Endothelial cell of umbilical vein (primary cell): ENCODE measurements around the gene R3HDM2. TPM values are rescaled to one million over a fixed set of nuclear protein-coding genes. Genes with fewer than 3 reads are reported as not detected.

Source experiments
- BruUV-seq: library from RNA; stranded (reverse); fragments of 400-500 nt; replicated peaks from 2 replicates; lab custom pipeline; 2021; lab: Mats Ljungman, UMichigan
- CTCF ChIA-PET: fragments of 300-600, 350-600 bp; sonication (Branson Sonifier 250); formaldehyde crosslinking; loops from one replicate; lab custom pipeline; 2021; ENCODE audit warnings: antibody characterized with exemption, inconsistent platforms; lab: Charles Lee
- POLR2A ChIA-PET: fragments of 300-600, 350-600 bp; sonication (Branson Sonifier 250); formaldehyde crosslinking; loops from one replicate; lab custom pipeline; 2021; ENCODE audit warnings: antibody characterized with exemption, inconsistent platforms; lab: Charles Lee
- DNase-seq: peaks from one replicate; pipeline ENCODE4 v3.0.0-alpha.2; 2011; ENCODE audit warnings: low read depth, low spot score
- FAIRE-seq: peaks from 2 replicates; lab custom pipeline; 2011; peaks lifted over from hg19 to GRCh38; lab: Jason Lieb, UNC
- H2AFZ ChIP-seq: 2 replicates; pipeline ENCODE4 v1.6.0; 2012; ENCODE audit warnings: low read depth, low read length, control low read depth, inconsistent platforms
- H3K27ac ChIP-seq: 2 replicates; pipeline ENCODE4 v1.5.1; 2011; ENCODE audit warnings: low read depth, mild to moderate bottlenecking, control low read depth, low read length, moderate library complexity; ENCODE audit not compliant: insufficient read depth
- H3K27me3 ChIP-seq, 2 experiments: 2 replicates each; pipeline versions ENCODE4 v1.6.0 to v1.6.1; 2011; ENCODE audit warnings: low read length in 2 of 2, mixed read lengths in 1 of 2; ENCODE audit not compliant: control insufficient read depth in 2 of 2, insufficient read depth in 2 of 2
- H3K36me3 ChIP-seq, 2 experiments: 2 replicates in 1 of 2; 3 replicates in 1 of 2; pipeline ENCODE4 v1.5.1; 2011; ENCODE audit warnings: low read length in 2 of 2, mild to moderate bottlenecking in 1 of 2, moderate library complexity in 1 of 2; ENCODE audit not compliant: control insufficient read depth in 2 of 2, insufficient read depth in 2 of 2; ENCODE audit errors: extremely low read depth in 1 of 2
- H3K4me1 ChIP-seq: 3 replicates; pipeline ENCODE4 v1.5.1; 2011; ENCODE audit warnings: mild to moderate bottlenecking, low read length; ENCODE audit not compliant: control insufficient read depth, insufficient read depth; ENCODE audit errors: extremely low read depth
- H3K4me2 ChIP-seq: 2 replicates; pipeline ENCODE4 v1.6.1; 2011; ENCODE audit warnings: low read length, control low read depth, mixed read lengths; ENCODE audit not compliant: insufficient read depth
- H3K4me3 ChIP-seq, 3 experiments: fragments of 200-600 bp in 1 of 3; sonication (generic), shearing (Covaris generic) in 1 of 3; replicated peaks in 1 of 3; 2 replicates each; pipeline ENCODE4 v1.5.1; 2011 to 2016; ENCODE audit warnings: control low read depth in 3 of 3, low read length in 3 of 3, mild to moderate bottlenecking in 2 of 3, inconsistent platforms in 1 of 3, low read depth in 1 of 3, moderate library complexity in 1 of 3; ENCODE audit not compliant: insufficient read depth in 1 of 3
- H3K79me2 ChIP-seq: 2 replicates; pipeline ENCODE4 v1.6.0; 2012; ENCODE audit warnings: low read length, inconsistent platforms; ENCODE audit not compliant: control insufficient read depth, insufficient read depth
- H3K9ac ChIP-seq: replicated peaks from 2 replicates; pipeline ENCODE3; 2011; ENCODE audit warnings: low read length, control low read depth; ENCODE audit not compliant: insufficient read depth; ENCODE audit errors: extremely low read depth
- H3K9me1 ChIP-seq: replicated peaks from 3 replicates; pipeline ENCODE4 v1.6.0; 2011; ENCODE audit warnings: mild to moderate bottlenecking, low read length; ENCODE audit not compliant: control insufficient read depth, insufficient read depth; ENCODE audit errors: extremely low read depth
- H3K9me3 ChIP-seq: replicated peaks from 2 replicates; pipeline ENCODE4 v1.5.1; 2012; ENCODE audit warnings: low read length, inconsistent platforms; ENCODE audit not compliant: control insufficient read depth, insufficient read depth
- H4K20me1 ChIP-seq: replicated peaks from 2 replicates; pipeline ENCODE3; 2011; ENCODE audit warnings: mild to moderate bottlenecking, low read length; ENCODE audit not compliant: control insufficient read depth, insufficient read depth; ENCODE audit errors: extremely low read depth
- GATA2 ChIP-seq: IDR thresholded peaks from 2 replicates; pipeline ENCODE4 v1.7.0; 2011; ENCODE audit warnings: low read depth, mild to moderate bottlenecking, moderate library complexity, mixed read lengths, low read length; ENCODE audit not compliant: insufficient read length, insufficient read depth
- MYC ChIP-seq: IDR thresholded peaks from one replicate; pipeline ENCODE4 v1.6.1; 2011; ENCODE audit warnings: mild to moderate bottlenecking, low read depth, low read length
- POLR2A ChIP-seq: IDR thresholded peaks from 2 replicates; pipeline ENCODE4 v1.6.1; 2012; ENCODE audit warnings: low read depth, mild to moderate bottlenecking, control low read depth, low read length
- dilution Hi-C: fragments of 300-500 bp; cut with MboI; formaldehyde crosslinking; loops from one replicate; pipeline ENCODE4 v1.15.0; 2019; ENCODE audit warnings: low sequenced_read_pairs; ENCODE audit not compliant: extremely low pct_ligation_motif_present
- intact Hi-C: fragments of 100-400 bp; cut with micrococcal nuclease; formaldehyde crosslinking; loops from one replicate; pipeline ENCODE4 v1.10.0; 2022
- polyA plus RNA-seq, 4 experiments: library from polyadenylated mRNA; depleted of rRNA in 3 of 4; stranded (reverse) in 3 of 4; unstranded in 1 of 4; fragments of >200 nt; gene quantifications; 2 replicates each; pipeline versions ENCODE4 v1.2.1 to v1.2.3, GENCODE V29; 2011 to 2012; ENCODE audit warnings: missing spikeins in 1 of 4
- total RNA-seq: library from RNA; stranded (reverse); gene quantifications from 2 replicates; pipeline ENCODE4 v1.2.3, GENCODE V29; 2021
- TF ChIP-seq, protein P1 (sequence below), 2 donors: IDR thresholded peaks; 1 replicate in 1 of 2; 2 replicates in 1 of 2; pipeline ENCODE4 v1.5.1; 2011; ENCODE audit warnings: low read length in 2 of 2, mild to moderate bottlenecking in 2 of 2, moderate library complexity in 2 of 2, control low read depth in 1 of 2, inconsistent platforms in 1 of 2, low read depth in 1 of 2; ENCODE audit not compliant: insufficient read depth in 1 of 2; ENCODE audit errors: extremely low read depth in 1 of 2

R3HDM2 gene
- total and polyA plus RNA-seq, 2 donors (not counting 3 experiments of a cell fraction or from before 2014, with no cell fraction given) = 26.1 to 31.3 TPM

- Histone ChIP-seq H3K27me3 (peaks cover 53 to 56% of the 10 kb centered on the region in 2 experiments), H3K4me1 (peaks cover 13% of the 10 kb centered on the region), H3K9me1 (no peaks in the 10 kb centered on the region), H4K20me1 (no peaks in the 10 kb centered on the region), H3K27ac (no peak overlapping the region), H3K9ac (no peak overlapping the region), H3K4me3 (no peak overlapping the region), H3K9me3 (no peaks in the 10 kb centered on the region), H3K36me3 (no peaks in the 10 kb centered on the region), H2AFZ (no peak overlapping the region), H3K79me2 (peaks cover 11% of the 10 kb centered on the region), H3K4me2 (no peak overlapping the region)
- ChIA-PET CTCF (interaction anchor here (0.5 to 5.3 kb wide), 5 partner anchors 11 to 97 kb away, joined by 3 to 50 read pairs (median 7); partner anchors contain the start of gene LRP1), POLR2A (no interaction called here)
- dilution Hi-C loops = no loop called here
- intact Hi-C loops = loop anchor here (2.0 kb wide), 1 partner anchor 13 kb away; no protein-coding TSS in a partner anchor
- DNase-seq = no peak
- FAIRE-seq = no peak
- TF ChIP-seq MYC = no peak
- no peak for TF ChIP-seq POLR2A
- TF ChIP-seq GATA2 = no peak
- no TSS peak for BruUV-seq
Measured at GRCh38 chr12:57225680-57226210, 205.1 kb downstream of the R3HDM2 start.

DNA sequence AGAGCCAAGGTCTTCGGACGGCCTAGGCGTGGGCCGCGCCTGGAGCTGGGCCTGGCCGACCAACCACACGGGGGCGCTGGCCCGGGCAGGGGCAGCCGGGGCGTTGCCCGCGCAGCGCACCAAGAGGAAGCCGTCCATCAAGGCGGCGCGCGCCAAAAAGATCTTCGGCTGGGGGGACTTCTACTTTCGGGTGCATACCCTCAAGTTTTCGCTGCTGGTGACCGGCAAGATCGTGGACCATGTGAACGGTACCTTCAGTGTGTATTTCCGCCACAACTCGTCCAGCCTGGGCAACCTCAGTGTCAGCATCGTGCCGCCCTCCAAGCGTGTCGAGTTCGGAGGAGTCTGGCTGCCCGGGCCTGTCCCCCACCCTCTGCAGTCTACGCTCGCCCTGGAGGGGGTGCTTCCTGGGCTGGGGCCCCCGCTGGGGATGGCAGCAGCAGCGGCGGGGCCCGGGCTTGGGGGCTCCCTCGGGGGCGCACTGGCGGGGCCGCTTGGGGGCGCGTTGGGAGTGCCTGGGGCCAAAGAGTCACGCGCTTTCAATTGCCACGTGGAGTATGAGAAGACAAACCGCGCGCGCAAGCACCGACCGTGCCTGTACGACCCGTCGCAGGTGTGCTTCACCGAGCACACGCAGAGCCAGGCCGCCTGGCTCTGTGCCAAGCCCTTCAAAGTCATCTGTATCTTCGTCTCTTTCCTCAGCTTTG is 205.7 kb downstream of the R3HDM2 start:
- no peaks in the 10 kb centered on the region for H3K9me1 ChIP-seq
- H3K79me2 ChIP-seq = peaks cover 5% of the 10 kb centered on the region
- no peaks in the 10 kb centered on the region for H4K20me1 ChIP-seq
- peaks cover 7% of the 10 kb centered on the region for H3K4me1 ChIP-seq
- H3K27me3 ChIP-seq = peaks cover 56 to 59% of the 10 kb centered on the region in 2 experiments
- H3K4me2 ChIP-seq = no peak overlapping the region
- no peak overlapping the region for H3K27ac ChIP-seq
- no TSS peak for BruUV-seq
- no peak overlapping the region for H3K4me3 ChIP-seq
- ChIA-PET POLR2A (no interaction called here), CTCF (interaction anchor here (0.5 to 5.3 kb wide), 6 partner anchors 12 to 97 kb away, joined by 3 to 50 read pairs (median 18); partner anchors contain the start of gene LRP1)
- FAIRE-seq (no peak), DNase-seq (peak; percentile 26)
- H3K9me3 ChIP-seq = no peaks in the 10 kb centered on the region
- dilution Hi-C loops (no loop called here), intact Hi-C loops (loop anchor here (2.0 kb wide), 1 partner anchor 14 kb away; no protein-coding TSS in a partner anchor)
- H2AFZ ChIP-seq = peak overlapping the region; percentile 39
- no peak overlapping the region for H3K9ac ChIP-seq
- H3K36me3 ChIP-seq = no peaks in the 10 kb centered on the region
- TF ChIP-seq, protein P1, sequence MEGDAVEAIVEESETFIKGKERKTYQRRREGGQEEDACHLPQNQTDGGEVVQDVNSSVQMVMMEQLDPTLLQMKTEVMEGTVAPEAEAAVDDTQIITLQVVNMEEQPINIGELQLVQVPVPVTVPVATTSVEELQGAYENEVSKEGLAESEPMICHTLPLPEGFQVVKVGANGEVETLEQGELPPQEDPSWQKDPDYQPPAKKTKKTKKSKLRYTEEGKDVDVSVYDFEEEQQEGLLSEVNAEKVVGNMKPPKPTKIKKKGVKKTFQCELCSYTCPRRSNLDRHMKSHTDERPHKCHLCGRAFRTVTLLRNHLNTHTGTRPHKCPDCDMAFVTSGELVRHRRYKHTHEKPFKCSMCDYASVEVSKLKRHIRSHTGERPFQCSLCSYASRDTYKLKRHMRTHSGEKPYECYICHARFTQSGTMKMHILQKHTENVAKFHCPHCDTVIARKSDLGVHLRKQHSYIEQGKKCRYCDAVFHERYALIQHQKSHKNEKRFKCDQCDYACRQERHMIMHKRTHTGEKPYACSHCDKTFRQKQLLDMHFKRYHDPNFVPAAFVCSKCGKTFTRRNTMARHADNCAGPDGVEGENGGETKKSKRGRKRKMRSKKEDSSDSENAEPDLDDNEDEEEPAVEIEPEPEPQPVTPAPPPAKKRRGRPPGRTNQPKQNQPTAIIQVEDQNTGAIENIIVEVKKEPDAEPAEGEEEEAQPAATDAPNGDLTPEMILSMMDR (IDR thresholded peaks at IDR 0.05; ENCODE audit: extremely low read depth in 1 of 2, insufficient read depth in 1 of 2, low read depth in 1 of 2, low read length in 2 of 2) = peak; percentile 77 to 88
- TF ChIP-seq POLR2A = no peak
